ENCODE measurements around the gene NPHS2.

The NPHS2 gene

DNA sequence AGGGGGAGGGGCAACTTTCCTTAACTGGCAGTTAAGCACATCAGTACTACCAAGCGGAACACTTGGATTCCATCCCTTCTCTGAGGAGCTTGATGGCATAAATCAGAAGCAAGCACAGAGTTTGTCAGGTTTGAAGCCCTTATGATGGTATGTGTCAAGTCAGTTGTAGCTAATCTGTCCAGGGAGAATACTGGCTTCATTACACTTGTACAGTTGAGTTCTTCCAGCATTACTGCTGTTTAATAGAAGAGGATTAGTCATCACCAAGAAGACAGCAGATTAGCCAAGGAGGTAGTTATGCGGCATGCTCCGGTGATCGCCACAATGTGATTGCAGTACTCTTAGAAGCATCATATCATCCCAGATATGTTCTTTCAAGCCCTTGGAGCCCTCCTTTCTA, 13.8 kb upstream of the NPHS2 start:
- Histone ChIP-seq H2AFZ (ENCODE audit: low read depth, low read length) (no peak overlapping the region), H3K27me3 (ENCODE audit: low read depth, low read length) (0 out of 2 replicates have a peak, but pooled peaks cover 4% of the 10 kb centered on the region), H3K27ac (ENCODE audit: low read length) (no peak overlapping the region), H4K20me1 (ENCODE audit: insufficient read depth, low read length) (no peaks in the 10 kb centered on the region), H3K9me3 (ENCODE audit: insufficient read depth, low read length) (no peaks in the 10 kb centered on the region), H3K4me3 (ENCODE audit: low read length) (no peak overlapping the region), H3K79me2 (ENCODE audit: low read length) (no peaks in the 10 kb centered on the region), H3K36me3 (replicated peaks; ENCODE audit: low read depth, low read length) (no peaks in the 10 kb centered on the region), H3K4me1 (ENCODE audit: low read length) (no peaks in the 10 kb centered on the region), H3K9ac (ENCODE audit: low read length) (no peak overlapping the region), H3K4me2 (ENCODE audit: low read length) (no peak overlapping the region)
- TF ChIP-seq, protein P1, sequence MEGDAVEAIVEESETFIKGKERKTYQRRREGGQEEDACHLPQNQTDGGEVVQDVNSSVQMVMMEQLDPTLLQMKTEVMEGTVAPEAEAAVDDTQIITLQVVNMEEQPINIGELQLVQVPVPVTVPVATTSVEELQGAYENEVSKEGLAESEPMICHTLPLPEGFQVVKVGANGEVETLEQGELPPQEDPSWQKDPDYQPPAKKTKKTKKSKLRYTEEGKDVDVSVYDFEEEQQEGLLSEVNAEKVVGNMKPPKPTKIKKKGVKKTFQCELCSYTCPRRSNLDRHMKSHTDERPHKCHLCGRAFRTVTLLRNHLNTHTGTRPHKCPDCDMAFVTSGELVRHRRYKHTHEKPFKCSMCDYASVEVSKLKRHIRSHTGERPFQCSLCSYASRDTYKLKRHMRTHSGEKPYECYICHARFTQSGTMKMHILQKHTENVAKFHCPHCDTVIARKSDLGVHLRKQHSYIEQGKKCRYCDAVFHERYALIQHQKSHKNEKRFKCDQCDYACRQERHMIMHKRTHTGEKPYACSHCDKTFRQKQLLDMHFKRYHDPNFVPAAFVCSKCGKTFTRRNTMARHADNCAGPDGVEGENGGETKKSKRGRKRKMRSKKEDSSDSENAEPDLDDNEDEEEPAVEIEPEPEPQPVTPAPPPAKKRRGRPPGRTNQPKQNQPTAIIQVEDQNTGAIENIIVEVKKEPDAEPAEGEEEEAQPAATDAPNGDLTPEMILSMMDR (IDR thresholded peaks at IDR 0.05; ENCODE audit: low read depth, low read length): no peak
- TF ChIP-seq EZH2phosphoT487 (IDR thresholded peaks at IDR 0.05; ENCODE audit: low read depth): no peak

DNA sequence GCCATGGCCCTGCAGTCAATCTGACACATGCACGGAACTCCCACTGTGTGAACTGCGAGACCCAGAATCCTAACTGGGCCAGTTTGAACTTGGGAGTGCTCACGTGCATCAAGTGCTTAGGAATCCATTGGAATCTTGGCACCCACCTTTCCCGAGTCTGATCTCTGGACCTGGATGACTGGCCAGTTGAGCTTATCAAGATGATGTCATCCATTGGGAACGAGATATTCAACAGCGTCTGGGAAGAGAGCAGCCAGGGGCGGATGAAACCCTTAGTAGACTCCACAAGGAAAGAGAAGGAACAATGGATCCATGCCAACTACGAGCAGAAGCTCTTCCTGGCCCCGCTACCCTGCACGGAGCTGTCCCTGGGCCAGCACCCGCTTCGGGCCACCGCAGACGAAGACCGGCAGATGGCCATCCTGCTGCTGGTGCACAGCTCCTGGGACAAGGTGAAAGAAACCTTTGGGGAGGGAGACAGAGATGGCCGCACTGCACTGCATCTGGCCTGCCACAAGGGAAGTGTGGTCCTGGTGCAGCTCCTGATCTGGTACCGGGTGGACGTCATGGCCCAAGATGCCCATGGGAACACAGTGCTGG, 12.8 kb upstream of the NPHS2 start:
- Histone ChIP-seq H3K9ac (ENCODE audit: low read length) (no peak overlapping the region), H3K9me3 (ENCODE audit: insufficient read depth, low read length) (no peaks in the 10 kb centered on the region)

DNA sequence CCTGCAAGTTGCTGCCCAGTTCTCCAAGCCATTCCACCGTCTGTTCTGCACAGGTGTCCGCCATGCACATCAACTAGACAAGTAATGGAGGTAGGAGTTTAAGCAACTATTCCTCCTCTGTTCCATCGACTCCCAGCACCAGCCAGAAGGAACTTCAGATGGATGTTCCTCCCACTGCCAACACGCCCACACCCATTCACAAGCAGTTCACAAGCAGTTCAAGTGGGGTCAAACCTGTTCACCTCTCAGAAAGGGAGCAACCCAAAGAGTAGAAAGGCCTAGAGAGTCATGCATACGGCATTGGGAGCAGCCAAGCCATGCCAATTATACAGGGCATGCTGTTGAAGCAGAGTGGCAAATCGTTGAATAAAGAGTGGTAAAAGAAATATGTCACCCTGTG, 11.6 kb upstream of the NPHS2 start:
- TF ChIP-seq, protein P1 (IDR thresholded peaks at IDR 0.05; ENCODE audit: low read depth, low read length): no peak
- no peak for TF ChIP-seq EZH2phosphoT487 (IDR thresholded peaks at IDR 0.05; ENCODE audit: low read depth)
- Histone ChIP-seq H2AFZ (ENCODE audit: low read depth, low read length) (no peak overlapping the region), H3K4me2 (ENCODE audit: low read length) (no peak overlapping the region), H3K27me3 (ENCODE audit: low read depth, low read length) (no peaks in the 10 kb centered on the region), H3K4me3 (ENCODE audit: low read length) (no peak overlapping the region), H4K20me1 (ENCODE audit: insufficient read depth, low read length) (no peaks in the 10 kb centered on the region), H3K79me2 (ENCODE audit: low read length) (no peaks in the 10 kb centered on the region), H3K9me3 (ENCODE audit: insufficient read depth, low read length) (no peaks in the 10 kb centered on the region), H3K4me1 (ENCODE audit: low read length) (no peaks in the 10 kb centered on the region), H3K9ac (ENCODE audit: low read length) (no peak overlapping the region), H3K36me3 (replicated peaks; ENCODE audit: low read depth, low read length) (no peaks in the 10 kb centered on the region), H3K27ac (ENCODE audit: low read length) (no peak overlapping the region)

More for the DNA sequence above, 12.8 kb upstream of the NPHS2 start:
- no peaks in the 10 kb centered on the region for H3K4me1 ChIP-seq (ENCODE audit: low read length)
- H3K36me3 ChIP-seq (replicated peaks; ENCODE audit: low read depth, low read length): no peaks in the 10 kb centered on the region
- H2AFZ ChIP-seq (ENCODE audit: low read depth, low read length): no peak overlapping the region
- H3K27me3 ChIP-seq (ENCODE audit: low read depth, low read length): no peaks in the 10 kb centered on the region
- no peaks in the 10 kb centered on the region for H3K79me2 ChIP-seq (ENCODE audit: low read length)
- no peaks in the 10 kb centered on the region for H4K20me1 ChIP-seq (ENCODE audit: insufficient read depth, low read length)
- no peak overlapping the region for H3K4me2 ChIP-seq (ENCODE audit: low read length)
- no peak overlapping the region for H3K27ac ChIP-seq (ENCODE audit: low read length)
- no peak overlapping the region for H3K4me3 ChIP-seq (ENCODE audit: low read length)
- TF ChIP-seq EZH2phosphoT487 (IDR thresholded peaks at IDR 0.05; ENCODE audit: low read depth): no peak
- TF ChIP-seq, protein P1 (IDR thresholded peaks at IDR 0.05; ENCODE audit: low read depth, low read length): no peak

DNA sequence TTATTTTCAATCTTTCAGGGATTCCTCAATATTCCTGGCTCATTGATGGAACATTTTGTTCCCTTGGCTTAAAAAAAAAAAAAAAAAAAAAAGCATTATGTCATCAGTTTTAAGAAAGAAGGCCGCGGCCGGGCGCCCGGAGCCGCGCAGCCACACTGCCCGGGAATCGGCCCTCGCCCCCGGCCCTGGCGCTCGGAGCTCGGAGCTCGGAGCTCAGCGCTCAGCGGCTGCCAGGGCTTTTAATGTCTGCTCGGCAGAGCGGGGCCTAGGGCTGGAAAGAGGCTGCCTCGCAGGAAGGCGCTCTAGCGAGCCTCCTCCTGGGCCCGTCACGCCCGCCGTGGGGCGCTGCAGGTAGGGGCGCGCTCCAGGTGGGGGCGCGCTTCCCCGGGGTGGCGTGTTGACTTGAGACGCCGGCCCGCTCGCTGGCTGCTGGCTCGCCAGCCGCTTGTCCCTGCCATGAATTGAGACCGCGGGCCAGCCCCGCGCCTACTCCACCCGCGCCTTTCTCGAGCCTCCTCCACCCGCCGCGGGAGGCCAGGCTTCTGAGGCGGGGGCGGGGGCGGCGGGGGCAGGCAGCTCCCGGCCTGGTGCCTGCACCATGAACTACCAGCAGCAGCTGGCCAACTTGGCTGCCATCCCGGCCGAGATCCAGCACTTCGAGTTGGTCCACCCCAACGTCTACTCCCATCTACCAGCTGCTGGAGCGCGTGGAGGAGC, 10.5 kb upstream of the NPHS2 start:
- H2AFZ ChIP-seq (ENCODE audit: low read depth, low read length): no peak overlapping the region
- no peaks in the 10 kb centered on the region for H3K79me2 ChIP-seq (ENCODE audit: low read length)
- H3K4me3 ChIP-seq (ENCODE audit: low read length): no peak overlapping the region
- no peak overlapping the region for H3K27ac ChIP-seq (ENCODE audit: low read length)
- H3K9me3 ChIP-seq (ENCODE audit: insufficient read depth, low read length): no peaks in the 10 kb centered on the region
- no peaks in the 10 kb centered on the region for H3K27me3 ChIP-seq (ENCODE audit: low read depth, low read length)
- no peak overlapping the region for H3K9ac ChIP-seq (ENCODE audit: low read length)
- no peak for TF ChIP-seq EZH2phosphoT487 (IDR thresholded peaks at IDR 0.05; ENCODE audit: low read depth)
- TF ChIP-seq, protein P1 (IDR thresholded peaks at IDR 0.05; ENCODE audit: low read depth, low read length): no peak
- no peaks in the 10 kb centered on the region for H4K20me1 ChIP-seq (ENCODE audit: insufficient read depth, low read length)
- no peak overlapping the region for H3K4me2 ChIP-seq (ENCODE audit: low read length)
- no peaks in the 10 kb centered on the region for H3K4me1 ChIP-seq (ENCODE audit: low read length)
- H3K36me3 ChIP-seq (replicated peaks; ENCODE audit: low read depth, low read length): no peaks in the 10 kb centered on the region

Measured in OCI-LY3 (cell line).